PFSK-1 (cell line): ENCODE results near the gene TBC1D24.

Experiments used
- POLR2AphosphoS5 ChIP-seq: IDR thresholded peaks from 2 replicates; pipeline ENCODE4 v1.6.1; 2012; ENCODE audit warnings: low read depth, mild to moderate bottlenecking, control low read depth, low read length, moderate library complexity
- REST ChIP-seq, 2 experiments: IDR thresholded peaks; 2 replicates each; pipeline versions ENCODE4 v1.6.1 to v1.8.0; 2011 to 2012; ENCODE audit warnings: low read depth in 2 of 2, low read length in 2 of 2, control low read depth in 1 of 2, inconsistent platforms in 1 of 2, mild to moderate bottlenecking in 1 of 2, moderate library complexity in 1 of 2; ENCODE audit not compliant: insufficient read depth in 1 of 2
- SIN3A ChIP-seq: IDR thresholded peaks from 2 replicates; pipeline ENCODE4 v1.6.1; 2012; ENCODE audit warnings: mild to moderate bottlenecking, low read length, moderate library complexity, borderline replicate concordance; ENCODE audit not compliant: insufficient read depth
- TAF1 ChIP-seq: IDR thresholded peaks from 2 replicates; pipeline ENCODE4 v1.6.1; 2012; ENCODE audit warnings: low read length, control low read depth, borderline replicate concordance; ENCODE audit not compliant: insufficient read depth

DNA sequence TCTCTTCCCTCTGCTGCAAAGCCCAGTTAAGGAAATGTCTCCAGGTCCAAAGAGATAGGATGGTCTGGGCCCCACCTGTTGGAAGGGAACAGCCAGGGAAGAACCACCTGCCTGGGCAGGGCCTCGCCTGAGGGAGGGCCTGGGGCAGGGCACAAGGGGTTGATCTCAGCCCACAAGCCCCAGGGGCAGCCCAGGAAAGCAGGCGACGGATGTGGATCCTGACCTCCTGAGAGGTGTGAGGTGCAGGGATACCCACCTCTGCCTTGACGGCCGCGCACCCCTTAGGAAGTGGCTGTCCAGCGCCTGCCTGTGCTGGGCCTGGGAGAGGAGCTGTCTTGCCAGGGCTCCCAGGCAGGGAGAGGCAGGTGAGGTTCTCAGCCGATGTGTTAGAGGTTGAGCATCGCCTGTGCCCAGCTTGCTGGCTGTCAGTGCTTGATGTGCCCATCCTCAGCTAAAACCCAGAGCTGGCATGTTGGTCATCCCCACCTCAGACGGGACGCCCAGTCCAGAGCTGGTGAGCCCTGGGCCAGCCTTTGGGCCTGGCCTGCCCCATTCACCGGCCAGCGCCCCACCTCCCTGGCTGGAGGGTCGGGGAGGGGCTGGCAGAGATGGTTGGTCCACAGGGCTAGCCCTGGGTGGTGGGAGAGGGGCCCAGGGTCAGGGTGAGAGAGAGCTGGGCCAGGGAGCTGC, 55.8 kb downstream of the TBC1D24 start:
- TF ChIP-seq TAF1 (no peak), POLR2AphosphoS5 (no peak; the same call in 1 of the 2 replicates), SIN3A (no peak), REST (IDR thresholded peaks at IDR 0.05; ENCODE audit: insufficient read depth in 1 of 2, low read depth in 2 of 2, low read length in 2 of 2) (no peak)
